ENCODE results near the gene CHSY3. TPM values are rescaled to one million over a fixed set of nuclear protein-coding genes. Genes with fewer than 3 reads are reported as not detected.

The CHSY3 gene
- total RNA-seq, 2 donors from 2014 or later: 0.09 to 2.0 TPM

GRCh38 chr5:130189961-130190360 is 285.7 kb downstream of the CHSY3 start:
- DNase-seq (ENCODE audit: low spot score): no peak
- no peak overlapping the region for H3K27ac ChIP-seq
- intact Hi-C loops (cut with DNase I): no loop called here
- 90% methylated on average over 4 of the region's 4 CpGs for WGBS
- no peak overlapping the region for H3K4me3 ChIP-seq
- TF ChIP-seq CTCF (IDR thresholded peaks at IDR 0.05): no peak
- no peak for TF ChIP-seq POLR2AphosphoS5 (IDR thresholded peaks at IDR 0.05)
- no peak for TF ChIP-seq POLR2A (IDR thresholded peaks at IDR 0.05)
- H3K4me1 ChIP-seq (replicated peaks): no peaks in the 10 kb centered on the region
- H3K27me3 ChIP-seq (replicated peaks; ENCODE audit: insufficient read depth): no peaks in the 10 kb centered on the region
- H3K9me3 ChIP-seq: no peaks in the 10 kb centered on the region
- no peaks in the 10 kb centered on the region for H3K36me3 ChIP-seq

GRCh38 chr5:130198927-130199326 is 294.7 kb downstream of the CHSY3 start:
- no peak for TF ChIP-seq CTCF (IDR thresholded peaks at IDR 0.05)
- WGBS: 65% methylated on average over 3 of the region's 3 CpGs
- no peak overlapping the region for H3K27ac ChIP-seq
- no peak for DNase-seq (ENCODE audit: low spot score)
- H3K4me1 ChIP-seq (replicated peaks): no peaks in the 10 kb centered on the region
- intact Hi-C loops (cut with DNase I): no loop called here
- H3K36me3 ChIP-seq: no peaks in the 10 kb centered on the region
- no peak overlapping the region for H3K4me3 ChIP-seq
- no peaks in the 10 kb centered on the region for H3K27me3 ChIP-seq (replicated peaks; ENCODE audit: insufficient read depth)
- no peaks in the 10 kb centered on the region for H3K9me3 ChIP-seq

- Histone ChIP-seq H3K4me3 (no peak overlapping the region), H3K27me3 (replicated peaks; ENCODE audit: insufficient read depth) (no peaks in the 10 kb centered on the region), H3K27ac (no peak overlapping the region), H3K9me3 (no peaks in the 10 kb centered on the region), H3K4me1 (replicated peaks) (no peaks in the 10 kb centered on the region), H3K36me3 (no peaks in the 10 kb centered on the region)
- intact Hi-C loops (cut with DNase I): no loop called here
- 73% methylated on average over 2 of the region's 2 CpGs for whole genome bisulfite sequencing
- no peak for DNase-seq (ENCODE audit: low spot score)
- no peak for TF ChIP-seq POLR2AphosphoS5 (IDR thresholded peaks at IDR 0.05)
- no peak for TF ChIP-seq CTCF (IDR thresholded peaks at IDR 0.05)
- TF ChIP-seq POLR2A (IDR thresholded peaks at IDR 0.05): no peak
Observed at GRCh38 chr5:130206686-130207085, 302.4 kb downstream of the CHSY3 start.

GRCh38 chr5:130213607-130214006 is 309.3 kb downstream of the CHSY3 start:
- no peaks in the 10 kb centered on the region for H3K4me1 ChIP-seq (replicated peaks)
- TF ChIP-seq CTCF (IDR thresholded peaks at IDR 0.05) (no peak), POLR2A (IDR thresholded peaks at IDR 0.05) (no peak), POLR2AphosphoS5 (IDR thresholded peaks at IDR 0.05) (no peak)
- DNase-seq (ENCODE audit: low spot score): no peak
- H3K27me3 ChIP-seq (replicated peaks; ENCODE audit: insufficient read depth): no peaks in the 10 kb centered on the region
- no peaks in the 10 kb centered on the region for H3K36me3 ChIP-seq
- intact Hi-C loops (cut with DNase I): no loop called here
- H3K27ac ChIP-seq: no peak overlapping the region
- H3K9me3 ChIP-seq: no peaks in the 10 kb centered on the region
- WGBS: 81% methylated on average over 3 of the region's 3 CpGs
- no peak overlapping the region for H3K4me3 ChIP-seq

GRCh38 chr5:130216286-130216685 is 312.0 kb downstream of the CHSY3 start:
- H3K9me3 ChIP-seq: no peaks in the 10 kb centered on the region
- H3K4me3 ChIP-seq: no peak overlapping the region
- no peak for DNase-seq (ENCODE audit: low spot score)
- H3K36me3 ChIP-seq: no peaks in the 10 kb centered on the region
- WGBS: 90% methylated on average over 2 of the region's 2 CpGs
- no peak overlapping the region for H3K27ac ChIP-seq
- no peaks in the 10 kb centered on the region for H3K27me3 ChIP-seq (replicated peaks; ENCODE audit: insufficient read depth)
- no peaks in the 10 kb centered on the region for H3K4me1 ChIP-seq (replicated peaks)
- intact Hi-C loops (cut with DNase I): no loop called here
- no peak for TF ChIP-seq POLR2A (IDR thresholded peaks at IDR 0.05)
- no peak for TF ChIP-seq POLR2AphosphoS5 (IDR thresholded peaks at IDR 0.05)
- no peak for TF ChIP-seq CTCF (IDR thresholded peaks at IDR 0.05)
